Stimulated activated CD8-positive, alpha-beta memory T cell treated with anti-CD3 and anti-CD28 coated beads, Interleukin-4, amount 100 ng/mL, for 24 hours (primary cell): Measurements from ENCODE around the gene TMED4.
A peak's percentile ranks its signal among the peaks of the same experiment; 100 is the strongest.

Experiments
- DNase-seq: peaks from one replicate; pipeline ENCODE4 v3.0.0-alpha.2; 2020; ENCODE audit warnings: low read depth

The TMED4 gene

GRCh38 chr7:44581879-44582603, at the start of gene TMED4:
Gene TMED4, minus strand, starts transcription at chr7:44582231. Its CDS starts 25 bp downstream, at chr7:44582206.
- peak; percentile 100 for DNase-seq

GRCh38 chr7:44631458-44632115, 49.6 kb upstream of the TMED4 start:
- DNase-seq, result no peak

- DNase-seq, result no peak
Measured at GRCh38 chr7:44630792-44631457, 48.9 kb upstream of the TMED4 start.

GRCh38 chr7:44629829-44630522, 47.9 kb upstream of the TMED4 start:
- DNase-seq, result no peak

GRCh38 chr7:44626620-44627019, 44.6 kb upstream of the TMED4 start:
- DNase-seq, result no peak

- no peak for DNase-seq
Measured at GRCh38 chr7:44625526-44626471, 43.8 kb upstream of the TMED4 start.

GRCh38 chr7:44624318-44624717, 42.3 kb upstream of the TMED4 start:
- no peak for DNase-seq

GRCh38 chr7:44622342-44623151, 40.5 kb upstream of the TMED4 start:
- DNase-seq, result no peak

GRCh38 chr7:44621750-44622103, 39.7 kb upstream of the TMED4 start:
- no peak for DNase-seq

GRCh38 chr7:44621034-44621749, 39.2 kb upstream of the TMED4 start:
- DNase-seq, result no peak

GRCh38 chr7:44618753-44619152, 36.7 kb upstream of the TMED4 start:
- DNase-seq, result no peak

GRCh38 chr7:44618045-44618444, 36.0 kb upstream of the TMED4 start:
- DNase-seq, result no peak

GRCh38 chr7:44617225-44617890, 35.3 kb upstream of the TMED4 start:
- no peak for DNase-seq

- DNase-seq, result no peak
Measured at GRCh38 chr7:44616545-44616944, 34.5 kb upstream of the TMED4 start.

- DNase-seq, result no peak
Measured at GRCh38 chr7:44615793-44616192, 33.8 kb upstream of the TMED4 start.

- DNase-seq, result no peak
Measured at GRCh38 chr7:44615149-44615611, 33.1 kb upstream of the TMED4 start.

GRCh38 chr7:44609829-44610228, 27.8 kb upstream of the TMED4 start:
- no peak for DNase-seq

- no peak for DNase-seq
Measured at GRCh38 chr7:44608916-44609648, 27.1 kb upstream of the TMED4 start.
